H54 (cell line): ENCODE data around the gene NMBR.
"Not testable (repeated sequence)": the region's sequence is repeated elsewhere in the genome, so short reads cannot be mapped to it uniquely, and the experiment has no call there.

ENCODE experiments used
- DNase-seq: peaks from one replicate; pipeline ENCODE4 v3.0.0; 2011; ENCODE audit warnings: low spot score, mixed read lengths; ENCODE audit not compliant: insufficient read length
- FAIRE-seq: peaks from 3 replicates; lab custom pipeline; 2011; peaks lifted over from hg19 to GRCh38; lab: Jason Lieb, UNC
- POLR2A ChIP-seq: IDR thresholded peaks from 2 replicates; pipeline ENCODE4 v1.6.1; 2011; ENCODE audit warnings: low read depth, mild to moderate bottlenecking, low read length

Gene NMBR

GRCh38 chr6:142130814-142131213 is 16.1 kb downstream of the NMBR start:
- DNase-seq = no peak
- no peak for FAIRE-seq
- no peak for TF ChIP-seq POLR2A

- DNase-seq (no peak), FAIRE-seq (no peak)
- no peak for TF ChIP-seq POLR2A
These were observed 25.6 kb downstream of the NMBR start for GRCh38 chr6:142121342-142121741.

GRCh38 chr6:142118925-142119324 is 28.0 kb downstream of the NMBR start:
- FAIRE-seq (no peak), DNase-seq (no peak)
- TF ChIP-seq POLR2A = no peak

GRCh38 chr6:142118328-142118727 is 28.6 kb downstream of the NMBR start:
- TF ChIP-seq POLR2A = no peak
- FAIRE-seq (no peak), DNase-seq (no peak)

GRCh38 chr6:142117366-142117765 is 29.6 kb downstream of the NMBR start:
- FAIRE-seq = no peak
- no peak for DNase-seq
- TF ChIP-seq POLR2A = no peak

- FAIRE-seq = peak; percentile 84
- no peak for TF ChIP-seq POLR2A
- peak; percentile 9 for DNase-seq
These were observed 34.4 kb downstream of the NMBR start for GRCh38 chr6:142112451-142113061.

GRCh38 chr6:142110820-142111219 is 36.1 kb downstream of the NMBR start:
- not testable (repeated sequence) for FAIRE-seq, DNase-seq

- DNase-seq, FAIRE-seq: not testable (repeated sequence)
These were observed 42.1 kb downstream of the NMBR start for GRCh38 chr6:142104820-142105219.

- FAIRE-seq (no peak), DNase-seq (no peak)
- no peak for TF ChIP-seq POLR2A
These were observed 58.1 kb downstream of the NMBR start for GRCh38 chr6:142088858-142089216.

GRCh38 chr6:142087950-142088857 is 58.7 kb downstream of the NMBR start:
- no peak for DNase-seq
- FAIRE-seq = no peak

GRCh38 chr6:142079130-142079529 is 67.8 kb downstream of the NMBR start:
- FAIRE-seq = no peak

More at GRCh38 chr6:142087950-142088857, 58.7 kb downstream of the NMBR start:
- TF ChIP-seq POLR2A = no peak

GRCh38 chr6:142075516-142076101 is 71.3 kb downstream of the NMBR start:
- TF ChIP-seq POLR2A = no peak
- FAIRE-seq (no peak), DNase-seq (no peak)

More at GRCh38 chr6:142079130-142079529, 67.8 kb downstream of the NMBR start:
- DNase-seq = no peak
- no peak for TF ChIP-seq POLR2A

GRCh38 chr6:142074516-142074915 is 72.4 kb downstream of the NMBR start:
- FAIRE-seq (no peak), DNase-seq (no peak)
- TF ChIP-seq POLR2A = no peak

- TF ChIP-seq POLR2A = no peak
- DNase-seq (no peak), FAIRE-seq (no peak)
These were observed 74.9 kb downstream of the NMBR start for GRCh38 chr6:142071981-142072380.
